HG02642 (cell line): ENCODE measurements around the gene TSPAN10.

ENCODE experiments used
- ATAC-seq: cut with Tn5 transposase; IDR thresholded peaks from one replicate; pipeline ENCODE4 v1.9.1; 2021; ENCODE audit warnings: mild to moderate bottlenecking; ENCODE audit not compliant: unreplicated experiment, poor library complexity

TSPAN10 gene

GRCh38 chr17:81630274-81630673, 6.7 kb upstream of the TSPAN10 start:
- no peak for ATAC-seq

- no peak for ATAC-seq
These were observed 5.5 kb upstream of the TSPAN10 start for GRCh38 chr17:81631482-81631881.

- ATAC-seq = no peak
These were observed 1.6 kb upstream of the TSPAN10 start for GRCh38 chr17:81635431-81635830.

GRCh38 chr17:81635973-81636504, 957 bp upstream of the TSPAN10 start:
- ATAC-seq = peak; percentile 5

- ATAC-seq = no peak
These were observed 1.7 kb downstream of the TSPAN10 start for GRCh38 chr17:81638683-81639082.

GRCh38 chr17:81640011-81640410, 3.0 kb downstream of the TSPAN10 start:
- ATAC-seq = no peak

- ATAC-seq = no peak
These were observed 5.0 kb downstream of the TSPAN10 start for GRCh38 chr17:81641825-81642489.

- ATAC-seq = no peak
These were observed 7.5 kb downstream of the TSPAN10 start for GRCh38 chr17:81644496-81644895.

GRCh38 chr17:81644976-81645952, 8.3 kb downstream of the TSPAN10 start:
- ATAC-seq = no peak

GRCh38 chr17:81646869-81647600, 10.0 kb downstream of the TSPAN10 start:
- no peak for ATAC-seq

- no peak for ATAC-seq
These were observed 10.6 kb downstream of the TSPAN10 start for GRCh38 chr17:81647640-81648012.

GRCh38 chr17:81648013-81648706, 11.2 kb downstream of the TSPAN10 start:
- no peak for ATAC-seq

GRCh38 chr17:81648707-81649085, 11.7 kb downstream of the TSPAN10 start:
- ATAC-seq = no peak

GRCh38 chr17:81650951-81651350, 14.0 kb downstream of the TSPAN10 start:
- ATAC-seq = no peak

GRCh38 chr17:81651692-81652091, 14.7 kb downstream of the TSPAN10 start:
- no peak for ATAC-seq

- no peak for ATAC-seq
These were observed 16.1 kb downstream of the TSPAN10 start for GRCh38 chr17:81652906-81653771.

GRCh38 chr17:81655378-81656117, 18.6 kb downstream of the TSPAN10 start:
- ATAC-seq = no peak

- ATAC-seq = no peak
These were observed 19.2 kb downstream of the TSPAN10 start, which contains the start of gene PDE6G for GRCh38 chr17:81656118-81656743. TSS of gene PDE6G (minus strand) at chr17:81656542. CDS start at chr17:81653305, 3,237 bp downstream.
